HepG2 (cell line): Measurements from ENCODE around the gene CNTN4.

Experiments
- E2F1 ChIP-seq: sonication (generic); formaldehyde crosslinking; IDR thresholded peaks from 2 replicates; pipeline ENCODE4 v1.5.0; 2020; ENCODE audit warnings: missing genetic modification reagents
- NFRKB ChIP-seq: fragments of 450-650 bp; IDR thresholded peaks from 2 replicates; pipeline ENCODE4 v1.6.1; 2017
- ZNF629 ChIP-seq: sonication (generic); formaldehyde crosslinking; conservative IDR thresholded peaks from 2 replicates; pipeline ENCODE4 v1.5.0; 2020; ENCODE audit warnings: missing genetic modification reagents

GRCh38 chr3:2706836-2707210 lies 608.2 kb downstream of the CNTN4 start:
- TF ChIP-seq E2F1 (CRISPR knock-in tag) (no peak), ZNF629 (CRISPR knock-in tag) (no peak), NFRKB (no peak)
